Choroid plexus epithelial cell (primary cell): ENCODE measurements around the gene NCKAP5.
A peak's percentile ranks its signal among the peaks of the same experiment; 100 is the strongest.

ENCODE experiments used
- DNase-seq: peaks from one replicate; pipeline ENCODE4 v3.0.0-alpha.2; 2010; ENCODE audit warnings: low read depth
- H3K4me3 ChIP-seq: 2 replicates; pipeline ENCODE4 v1.5.1; 2011; ENCODE audit warnings: low read depth, mild to moderate bottlenecking, control low read depth, low read length, moderate library complexity
- TF ChIP-seq, protein P1 (sequence below): conservative IDR thresholded peaks from 2 replicates; pipeline ENCODE4 v1.5.1; 2011; ENCODE audit warnings: low read depth, mild to moderate bottlenecking, control low read depth, inconsistent platforms, low read length, moderate library complexity

Gene NCKAP5

DNA sequence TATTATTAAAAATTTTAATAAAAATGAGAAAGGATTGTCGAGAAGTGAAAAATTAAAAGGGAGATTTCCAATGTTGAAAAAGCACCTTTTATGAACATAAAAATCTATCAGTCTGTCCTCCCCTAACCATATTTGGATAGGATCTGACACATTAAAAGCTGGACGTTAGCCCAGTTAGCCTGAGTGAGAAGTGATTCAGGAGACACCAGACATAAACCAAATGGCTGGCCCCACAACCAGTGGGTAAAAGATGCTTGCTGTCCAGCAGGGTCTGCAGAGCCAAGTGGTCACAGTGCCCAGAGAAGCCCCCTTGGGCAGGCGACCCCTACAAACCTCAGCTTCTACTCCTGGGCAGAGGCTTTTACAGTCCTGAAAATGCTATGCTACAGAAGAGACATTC lies 644.5 kb downstream of the NCKAP5 start:
- DNase-seq: peak; percentile 17
- TF ChIP-seq, protein P1, sequence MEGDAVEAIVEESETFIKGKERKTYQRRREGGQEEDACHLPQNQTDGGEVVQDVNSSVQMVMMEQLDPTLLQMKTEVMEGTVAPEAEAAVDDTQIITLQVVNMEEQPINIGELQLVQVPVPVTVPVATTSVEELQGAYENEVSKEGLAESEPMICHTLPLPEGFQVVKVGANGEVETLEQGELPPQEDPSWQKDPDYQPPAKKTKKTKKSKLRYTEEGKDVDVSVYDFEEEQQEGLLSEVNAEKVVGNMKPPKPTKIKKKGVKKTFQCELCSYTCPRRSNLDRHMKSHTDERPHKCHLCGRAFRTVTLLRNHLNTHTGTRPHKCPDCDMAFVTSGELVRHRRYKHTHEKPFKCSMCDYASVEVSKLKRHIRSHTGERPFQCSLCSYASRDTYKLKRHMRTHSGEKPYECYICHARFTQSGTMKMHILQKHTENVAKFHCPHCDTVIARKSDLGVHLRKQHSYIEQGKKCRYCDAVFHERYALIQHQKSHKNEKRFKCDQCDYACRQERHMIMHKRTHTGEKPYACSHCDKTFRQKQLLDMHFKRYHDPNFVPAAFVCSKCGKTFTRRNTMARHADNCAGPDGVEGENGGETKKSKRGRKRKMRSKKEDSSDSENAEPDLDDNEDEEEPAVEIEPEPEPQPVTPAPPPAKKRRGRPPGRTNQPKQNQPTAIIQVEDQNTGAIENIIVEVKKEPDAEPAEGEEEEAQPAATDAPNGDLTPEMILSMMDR: no peak
- no peak overlapping the region for H3K4me3 ChIP-seq

DNA sequence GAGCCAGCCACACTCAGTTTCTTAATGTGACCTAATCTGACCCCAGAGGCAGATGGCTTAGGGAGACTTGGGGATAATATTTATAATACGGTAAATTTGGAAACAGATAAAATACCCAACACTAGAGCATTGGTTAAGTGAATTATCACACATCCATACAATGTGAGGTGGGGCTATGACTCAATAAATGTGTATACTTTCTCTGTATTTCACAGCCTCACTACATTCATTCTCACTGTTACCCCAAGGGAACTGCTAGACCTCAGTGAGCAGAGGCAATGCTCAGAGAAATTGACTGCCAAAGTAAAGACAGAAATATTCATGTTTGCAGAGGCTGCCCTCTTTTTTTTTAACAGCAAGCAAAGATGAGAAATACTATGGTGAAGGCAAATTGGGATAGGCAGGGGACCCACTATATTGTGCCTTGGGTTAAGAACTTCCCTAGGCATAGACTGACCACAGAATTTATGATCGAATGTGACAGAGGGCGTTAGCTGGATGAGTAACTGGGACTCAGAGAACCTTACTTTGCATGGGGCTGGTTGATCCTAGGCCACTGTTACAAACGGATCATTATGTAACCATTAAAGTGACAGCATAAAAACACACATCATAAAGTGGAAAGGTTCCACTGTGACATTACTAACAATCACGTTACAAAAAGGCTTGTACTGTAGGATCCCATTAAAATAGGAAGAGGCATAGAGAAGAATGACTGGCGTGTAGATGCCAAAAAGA lies 652.3 kb downstream of the NCKAP5 start:
- no peak overlapping the region for H3K4me3 ChIP-seq
- TF ChIP-seq, protein P1: no peak
- no peak for DNase-seq

DNA sequence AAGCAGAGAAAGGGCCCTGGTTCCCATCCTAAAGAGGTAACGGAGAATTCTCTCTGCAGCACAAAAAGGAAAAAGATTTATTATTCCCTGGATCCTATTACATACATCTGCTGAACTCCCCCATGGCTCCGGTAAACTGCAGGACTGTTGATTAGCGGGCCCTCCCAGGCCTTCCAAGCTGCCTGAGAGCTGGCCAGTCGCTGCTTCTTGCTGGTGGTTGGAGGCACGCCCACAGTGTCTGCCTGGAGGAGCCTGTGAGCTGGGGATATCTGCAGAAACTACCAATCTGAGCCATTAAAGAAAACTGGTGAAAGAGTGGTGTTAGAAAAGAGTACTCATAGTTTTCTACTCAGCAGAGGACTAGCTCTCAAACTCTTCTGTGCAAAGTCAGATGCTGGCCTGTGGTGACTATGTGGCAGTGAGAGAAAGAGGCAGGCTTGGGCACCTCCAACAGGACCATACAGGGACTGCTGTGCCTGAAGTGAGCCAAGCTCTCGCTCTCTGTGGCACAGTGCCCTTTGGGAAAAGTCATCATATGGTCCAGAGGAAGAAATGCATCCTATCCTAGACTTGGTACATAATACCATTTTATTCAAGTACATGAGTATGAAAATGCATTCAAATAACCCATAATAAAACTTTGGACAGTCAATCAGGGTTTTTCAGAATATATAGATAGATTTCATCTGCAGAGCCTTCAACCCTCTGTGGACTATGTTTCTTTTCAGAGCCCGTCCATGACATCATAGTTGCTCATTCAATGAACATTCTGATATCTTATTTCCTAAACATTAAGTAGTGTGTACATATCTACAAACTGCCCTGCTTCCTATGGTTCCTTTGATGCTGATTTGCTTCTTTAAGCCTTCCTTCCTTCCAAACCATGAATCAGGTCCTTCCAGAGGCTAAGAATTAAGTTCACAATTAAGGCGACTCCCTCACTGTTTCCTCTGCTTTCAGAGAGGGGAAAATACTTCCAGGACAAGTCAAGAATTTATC lies 656.2 kb downstream of the NCKAP5 start:
- TF ChIP-seq, protein P1: no peak
- H3K4me3 ChIP-seq: no peak overlapping the region
- peak; percentile 13 for DNase-seq

DNA sequence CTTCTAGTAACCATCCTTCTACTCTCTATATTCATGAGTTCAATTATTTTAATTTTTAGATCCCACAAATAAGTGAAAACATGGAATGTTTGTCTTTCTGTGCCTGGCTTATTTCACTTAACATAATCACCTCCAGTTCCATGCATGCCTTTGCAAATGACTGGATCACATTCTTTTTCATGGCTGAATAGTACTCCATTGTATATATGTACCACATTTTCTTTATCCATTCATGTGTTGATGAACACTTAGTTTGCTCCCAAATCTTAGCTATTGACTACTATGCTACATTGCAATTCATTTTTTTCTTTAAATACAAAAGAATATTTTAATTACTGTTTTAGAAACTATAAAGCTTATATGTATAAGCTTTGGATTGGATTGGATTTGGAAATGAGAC lies 657.8 kb downstream of the NCKAP5 start:
- DNase-seq: no peak
- no peak overlapping the region for H3K4me3 ChIP-seq
- TF ChIP-seq, protein P1: no peak

DNA sequence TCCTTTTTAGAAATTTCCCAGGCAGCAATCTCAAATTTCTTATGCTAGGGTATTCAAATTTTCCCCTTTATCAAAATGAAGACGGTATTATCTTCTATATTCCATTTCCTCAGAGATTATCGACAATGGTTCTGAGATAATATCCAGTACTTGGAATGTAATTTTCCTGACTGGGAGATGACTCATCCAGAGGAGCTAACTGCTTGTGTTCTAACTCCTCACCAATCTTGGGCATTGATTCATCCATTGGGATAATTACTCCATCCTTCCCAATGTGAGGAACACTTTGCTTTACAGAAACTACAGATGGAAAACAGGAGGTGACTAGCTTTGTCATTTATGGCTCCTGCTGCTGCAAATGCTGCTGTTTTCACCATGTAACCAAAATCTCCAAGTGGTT lies 658.8 kb downstream of the NCKAP5 start:
- TF ChIP-seq, protein P1: no peak
- H3K4me3 ChIP-seq: no peak overlapping the region
- no peak for DNase-seq

DNA sequence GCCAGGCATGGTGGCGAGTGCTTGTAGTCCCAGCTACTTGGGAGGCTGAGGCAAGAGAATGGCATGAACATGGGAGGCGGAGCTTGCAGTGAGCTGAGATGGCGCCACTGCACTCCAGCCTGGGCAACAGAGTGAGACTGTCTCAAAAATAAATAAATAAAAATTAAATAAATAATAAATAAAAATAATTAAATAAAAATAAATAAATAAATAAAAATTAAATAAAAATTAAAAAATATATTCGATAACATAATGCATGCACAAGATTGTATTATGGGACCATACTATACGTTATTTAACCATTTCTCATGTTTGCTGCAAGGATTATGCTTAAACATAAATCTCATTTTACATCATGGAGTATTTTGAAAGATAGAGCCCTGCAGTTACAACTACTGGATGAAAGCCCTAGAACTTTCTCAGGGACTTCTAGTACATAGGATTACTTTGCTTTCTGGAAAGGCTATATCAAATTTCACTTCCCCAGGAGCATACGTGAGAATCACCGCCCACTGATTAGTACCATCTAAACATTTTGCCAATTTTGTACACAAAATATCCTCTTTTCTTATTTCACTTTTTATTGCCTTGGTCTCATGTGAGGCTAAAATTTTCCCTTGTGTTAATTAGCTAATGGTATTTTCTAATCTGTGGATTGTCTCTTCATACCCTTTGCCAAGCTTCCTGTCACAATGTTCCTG lies 664.0 kb downstream of the NCKAP5 start:
- H3K4me3 ChIP-seq: no peak overlapping the region
- DNase-seq: no peak

More for the DNA sequence above, 664.0 kb downstream of the NCKAP5 start:
- TF ChIP-seq, protein P1: no peak
